Type B pancreatic cell (in vitro differentiated cells): ENCODE measurements around the gene KCNT2. TPM values are rescaled to one million over a fixed set of nuclear protein-coding genes. Genes with fewer than 3 reads are reported as not detected.

Experiments
- DNase-seq: peaks from one replicate; pipeline ENCODE4 v3.0.0; 2021; ENCODE audit warnings: mixed read lengths; ENCODE audit not compliant: unreplicated experiment; ENCODE audit errors: extremely low spot score
- H3K27ac Mint-ChIP-seq: 2 replicates; pipeline ENCODE4 v1.8.0; 2021; ENCODE audit warnings: mild to moderate bottlenecking, mixed read lengths
- H3K27me3 Mint-ChIP-seq: 2 replicates; pipeline ENCODE4 v1.8.0; 2021; ENCODE audit warnings: mixed read lengths
- H3K36me3 Mint-ChIP-seq: 2 replicates; pipeline ENCODE4 v1.8.0; 2021; ENCODE audit warnings: mixed read lengths
- H3K4me1 Mint-ChIP-seq: one replicate; pipeline ENCODE4 v1.8.0; 2021; ENCODE audit warnings: mixed read lengths; ENCODE audit not compliant: unreplicated experiment
- H3K4me3 Mint-ChIP-seq: 2 replicates; pipeline ENCODE4 v1.8.0; 2021; ENCODE audit warnings: mild to moderate bottlenecking, mixed read lengths
- H3K9me3 Mint-ChIP-seq: 2 replicates; pipeline ENCODE4 v1.8.0; 2021; ENCODE audit warnings: mixed read lengths
- CTCF ChIP-seq: fragments of 200-600 bp; sonication (generic); conservative IDR thresholded peaks from 2 replicates; pipeline ENCODE4 v1.5.0; 2021; ENCODE audit warnings: antibody characterized with exemption, mild to moderate bottlenecking
- total RNA-seq: library from RNA; stranded (reverse); gene quantifications from 2 replicates; pipeline ENCODE4 v1.2.1, GENCODE V29; 2021; ENCODE audit warnings: low replicate concordance

The KCNT2 gene
- total RNA-seq, 1 donor from 2014 or later = 10.9 TPM

GRCh38 chr1:196376630-196377328 is 231.5 kb downstream of the KCNT2 start:
- no peak for TF ChIP-seq CTCF
- H3K27ac Mint-ChIP-seq = no peak overlapping the region
- DNase-seq = no peak

GRCh38 chr1:196373798-196374197 is 234.4 kb downstream of the KCNT2 start:
- Mint-ChIP-seq H3K36me3 (no peaks in the 10 kb centered on the region), H3K9me3 (no peaks in the 10 kb centered on the region), H3K27ac (no peak overlapping the region), H3K4me3 (no peak overlapping the region), H3K27me3 (no peaks in the 10 kb centered on the region), H3K4me1 (no peaks in the 10 kb centered on the region)
- DNase-seq = no peak
- no peak for TF ChIP-seq CTCF

More at GRCh38 chr1:196376630-196377328, 231.5 kb downstream of the KCNT2 start:
- Mint-ChIP-seq H3K27me3 (no peaks in the 10 kb centered on the region), H3K36me3 (no peaks in the 10 kb centered on the region), H3K4me3 (no peak overlapping the region), H3K4me1 (peaks cover 3% of the 10 kb centered on the region), H3K9me3 (no peaks in the 10 kb centered on the region)

GRCh38 chr1:196372896-196373536 is 235.2 kb downstream of the KCNT2 start:
- Mint-ChIP-seq H3K9me3 (no peaks in the 10 kb centered on the region), H3K36me3 (no peaks in the 10 kb centered on the region), H3K4me3 (no peak overlapping the region), H3K4me1 (no peaks in the 10 kb centered on the region), H3K27ac (no peak overlapping the region), H3K27me3 (no peaks in the 10 kb centered on the region)
- no peak for DNase-seq
- TF ChIP-seq CTCF = peak; percentile 83

- no peaks in the 10 kb centered on the region for H3K27me3 Mint-ChIP-seq
- no peaks in the 10 kb centered on the region for H3K36me3 Mint-ChIP-seq
- DNase-seq = no peak
- no peak overlapping the region for H3K27ac Mint-ChIP-seq
- no peaks in the 10 kb centered on the region for H3K9me3 Mint-ChIP-seq
- no peak for TF ChIP-seq CTCF
- no peak overlapping the region for H3K4me3 Mint-ChIP-seq
- no peaks in the 10 kb centered on the region for H3K4me1 Mint-ChIP-seq
Measured at GRCh38 chr1:196367838-196368237, 240.4 kb downstream of the KCNT2 start.

GRCh38 chr1:196366817-196367495 is 241.3 kb downstream of the KCNT2 start:
- Mint-ChIP-seq H3K9me3 (no peaks in the 10 kb centered on the region), H3K27me3 (no peaks in the 10 kb centered on the region), H3K4me1 (peaks cover 4% of the 10 kb centered on the region), H3K36me3 (no peaks in the 10 kb centered on the region), H3K27ac (no peak overlapping the region), H3K4me3 (no peak overlapping the region)
- no peak for DNase-seq
- TF ChIP-seq CTCF = no peak
